Effector memory CD4-positive, alpha-beta T cell (primary cell): ENCODE data around the gene CORO2A.
A peak's percentile ranks its signal among the peaks of the same experiment; 100 is the strongest.
"Not testable (repeated sequence)": the region's sequence is repeated elsewhere in the genome, so short reads cannot be mapped to it uniquely, and the experiment has no call there.

Experiments
- DNase-seq, 3 donors: peaks; one replicate each; pipeline ENCODE4 v3.0.0-alpha.2; 2020
- H3K27ac ChIP-seq: 2 replicates; pipeline ENCODE4 v1.7.0; 2013; ENCODE audit warnings: mild to moderate bottlenecking, low read length, moderate library complexity; ENCODE audit not compliant: insufficient read depth, poor library complexity, severe bottlenecking
- H3K27me3 ChIP-seq: replicated peaks from 2 replicates; pipeline ENCODE4 v1.7.0; 2013; ENCODE audit warnings: mild to moderate bottlenecking, low read length; ENCODE audit not compliant: insufficient read depth, control insufficient read depth, poor library complexity, severe bottlenecking
- H3K36me3 ChIP-seq: 2 replicates; pipeline ENCODE4 v1.7.0; 2013; ENCODE audit warnings: mild to moderate bottlenecking, low read length, moderate library complexity; ENCODE audit not compliant: control insufficient read depth, insufficient read depth
- H3K4me1 ChIP-seq: 2 replicates; pipeline ENCODE4 v1.7.0; 2013; ENCODE audit warnings: low read length, mild to moderate bottlenecking; ENCODE audit not compliant: control insufficient read depth, insufficient read depth, poor library complexity, severe bottlenecking
- H3K4me3 ChIP-seq: 2 replicates; pipeline ENCODE4 v1.7.0; 2013; ENCODE audit warnings: low read length, low read depth, mild to moderate bottlenecking; ENCODE audit not compliant: insufficient read depth, poor library complexity, severe bottlenecking
- H3K9me3 ChIP-seq: 2 replicates; pipeline ENCODE4 v1.7.0; 2013; ENCODE audit warnings: mild to moderate bottlenecking, low read length, moderate library complexity; ENCODE audit not compliant: control insufficient read depth

CORO2A gene

DNA sequence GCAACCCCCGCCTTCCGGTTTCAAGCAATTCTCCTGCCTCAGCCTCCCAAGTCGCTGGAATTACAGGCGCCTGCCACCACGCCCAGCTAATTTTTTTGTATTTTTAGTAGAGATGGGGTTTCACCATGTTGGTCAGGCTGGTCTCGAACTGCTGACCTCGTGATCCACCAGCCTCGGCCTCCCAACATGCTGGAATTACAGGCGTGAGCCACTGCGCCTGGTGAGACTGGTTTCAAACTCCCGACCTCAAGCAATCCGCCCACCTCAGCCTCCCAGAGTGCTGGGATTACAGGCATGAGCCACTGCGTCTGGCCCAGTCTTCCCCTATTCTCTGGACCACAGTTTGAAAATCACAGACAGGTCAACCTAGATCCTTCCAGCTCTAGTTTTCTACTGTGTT lies 68.3 kb downstream of the CORO2A start:
- not testable (repeated sequence) for H3K27ac ChIP-seq, DNase-seq, H3K27me3 ChIP-seq, H3K9me3 ChIP-seq, H3K4me3 ChIP-seq
- Histone ChIP-seq H3K36me3 (peaks cover 19% of the 10 kb centered on the region), H3K4me1 (peaks cover 26% of the 10 kb centered on the region)

DNA sequence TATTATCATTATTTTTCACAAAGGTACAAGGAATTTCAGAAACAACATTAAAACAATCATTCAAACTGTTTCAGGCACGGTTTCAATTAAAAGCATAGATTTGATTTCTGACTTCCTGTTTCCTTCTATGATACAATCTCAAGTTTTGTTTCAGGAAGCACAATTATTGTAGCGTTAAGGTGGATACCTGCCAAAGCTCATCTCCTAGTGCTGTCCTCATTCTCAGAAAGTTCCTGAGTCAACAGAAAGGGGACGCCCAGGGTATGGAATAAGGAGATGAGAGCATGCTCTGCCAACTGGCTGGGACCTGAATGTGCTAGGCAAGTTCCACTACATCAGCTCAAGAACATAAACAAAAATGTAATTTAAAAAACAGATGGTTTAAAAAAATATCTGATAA lies 71.4 kb downstream of the CORO2A start:
- H3K27ac ChIP-seq, result peak overlapping the region; percentile 49
- peak overlapping the region; percentile 4 for H3K4me3 ChIP-seq
- DNase-seq, result no peak
- peaks cover 13% of the 10 kb centered on the region for H3K36me3 ChIP-seq
- peaks cover 38% of the 10 kb centered on the region for H3K4me1 ChIP-seq
- H3K9me3 ChIP-seq, result no peaks in the 10 kb centered on the region
- H3K27me3 ChIP-seq, result no peaks in the 10 kb centered on the region

DNA sequence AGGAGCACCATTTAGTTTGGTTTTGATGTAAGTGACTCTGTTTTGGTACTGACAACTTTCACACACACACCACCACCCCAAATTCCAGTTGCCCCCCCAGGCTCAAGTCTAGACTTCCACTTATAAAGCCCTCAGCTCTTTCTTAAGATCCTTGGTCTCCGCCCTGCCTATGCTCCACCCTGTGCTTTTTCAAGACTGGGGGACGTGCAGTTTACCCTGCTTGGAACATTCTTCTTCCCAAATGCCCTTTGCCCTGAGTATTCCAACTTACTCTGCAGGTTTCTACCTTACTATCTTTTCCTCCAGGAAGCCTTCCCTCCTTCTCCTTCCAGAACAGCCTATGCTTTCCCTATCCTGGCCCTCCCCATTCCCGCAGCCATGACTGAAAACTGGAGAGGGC lies 72.0 kb downstream of the CORO2A start:
- DNase-seq, result no peak
- H3K27me3 ChIP-seq, result no peaks in the 10 kb centered on the region
- peak overlapping the region; percentile 4 for H3K4me3 ChIP-seq
- H3K27ac ChIP-seq, result peak overlapping the region; percentile 49
- H3K9me3 ChIP-seq, result no peaks in the 10 kb centered on the region
- H3K36me3 ChIP-seq, result peaks cover 13% of the 10 kb centered on the region
- H3K4me1 ChIP-seq, result peaks cover 38% of the 10 kb centered on the region

DNA sequence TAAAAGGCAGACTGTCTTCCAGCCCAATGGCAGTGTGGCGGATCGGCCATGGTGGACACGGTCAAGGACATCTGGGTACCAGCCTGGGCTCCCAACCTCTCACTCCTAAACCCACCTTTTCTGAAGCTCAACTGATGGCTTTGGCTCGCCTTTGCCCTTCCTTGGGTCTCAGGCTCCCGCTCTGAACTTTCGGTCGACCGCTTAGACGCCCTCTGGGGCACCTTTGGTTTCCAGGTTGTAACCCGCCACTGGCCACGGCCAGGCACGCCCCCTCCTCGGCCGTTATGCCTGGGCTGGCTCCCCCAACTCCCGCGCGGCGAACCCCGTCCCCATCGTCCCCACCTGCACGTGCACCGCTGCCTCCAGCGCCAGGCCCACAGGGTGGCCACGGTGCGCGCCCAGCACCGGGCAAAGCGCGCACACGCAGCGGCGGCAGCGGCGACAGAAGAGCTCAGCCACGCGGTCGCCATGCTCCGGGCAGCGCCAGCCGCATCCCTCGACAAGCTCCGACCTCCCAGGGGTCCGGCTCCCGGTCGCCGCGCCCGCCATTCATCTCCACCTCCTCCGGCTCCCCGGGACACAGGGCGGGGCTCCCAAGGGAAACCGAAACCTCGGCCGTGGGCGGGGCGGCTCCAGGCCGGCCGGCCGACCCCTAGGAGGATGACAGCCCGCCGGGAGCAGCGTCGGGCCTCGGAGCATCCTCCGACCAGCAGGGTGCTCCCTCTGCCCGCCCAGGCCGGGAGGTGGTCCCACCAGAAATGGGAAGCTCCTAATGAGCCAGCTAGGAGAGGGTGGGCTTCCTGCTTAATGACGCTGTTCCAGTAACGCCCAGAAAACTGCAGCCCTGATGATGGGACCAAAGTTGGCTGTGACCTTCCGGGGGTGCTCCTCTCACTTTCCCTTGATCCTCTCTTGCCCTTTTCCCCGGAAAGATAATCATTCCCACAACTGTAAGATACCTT lies 73.5 kb downstream of the CORO2A start, which contains the start of gene TRIM14:
TSS of gene TRIM14 (minus strand) at position 583 of the 962 bp plus-strand sequence. CDS start at position 549, 34 bp downstream.
- peak; percentile 30 to 61 (median 41) for DNase-seq
- Histone ChIP-seq H3K4me3 (peak within 1 kb of the TSS; percentile 82), H3K36me3 (no peaks in the 10 kb centered on the region), H3K27ac (peak within 1 kb of the TSS; percentile 89), H3K9me3 (no peaks in the 10 kb centered on the region), H3K27me3 (no peaks in the 10 kb centered on the region), H3K4me1 (peaks cover 38% of the 10 kb centered on the region)

DNA sequence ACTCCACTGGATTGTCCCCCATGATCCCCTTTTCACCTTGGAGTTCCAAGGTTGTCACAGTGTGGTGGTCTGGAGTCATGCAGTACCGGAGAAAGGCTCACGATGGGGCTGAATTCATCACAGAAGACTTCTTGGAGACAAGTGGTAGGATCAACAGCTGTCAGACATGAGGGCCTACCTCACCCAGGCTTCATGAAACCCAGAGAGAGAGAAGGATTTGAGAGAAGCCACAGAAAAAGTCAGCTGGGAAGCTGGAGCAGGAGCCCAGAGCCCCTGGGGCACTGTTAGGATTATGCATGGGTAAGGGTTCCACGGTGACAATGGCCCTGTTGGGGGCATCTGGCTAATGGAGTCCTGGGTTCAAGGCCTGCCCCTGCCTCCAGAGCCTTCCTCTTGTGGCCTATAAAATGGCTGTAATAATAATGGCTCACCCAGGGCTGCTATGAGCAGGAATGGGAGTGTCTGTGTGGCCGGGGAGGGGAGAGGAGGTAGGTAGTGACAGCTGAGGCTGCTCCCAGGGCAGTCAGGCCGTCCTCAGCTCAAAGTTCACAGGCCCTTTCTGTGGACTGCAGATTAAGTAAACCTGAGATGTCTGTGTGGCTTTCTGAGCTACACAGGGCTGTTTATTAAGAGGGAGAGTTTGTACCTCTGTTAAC lies 74.3 kb downstream of the CORO2A start:
- no peaks in the 10 kb centered on the region for H3K36me3 ChIP-seq
- DNase-seq, result peak in 1 of 3 donors; percentile 33
- no peaks in the 10 kb centered on the region for H3K27me3 ChIP-seq
- H3K4me3 ChIP-seq, result peak overlapping the region; percentile 82
- peak overlapping the region; percentile 89 for H3K27ac ChIP-seq
- H3K9me3 ChIP-seq, result no peaks in the 10 kb centered on the region
- peaks cover 38% of the 10 kb centered on the region for H3K4me1 ChIP-seq

DNA sequence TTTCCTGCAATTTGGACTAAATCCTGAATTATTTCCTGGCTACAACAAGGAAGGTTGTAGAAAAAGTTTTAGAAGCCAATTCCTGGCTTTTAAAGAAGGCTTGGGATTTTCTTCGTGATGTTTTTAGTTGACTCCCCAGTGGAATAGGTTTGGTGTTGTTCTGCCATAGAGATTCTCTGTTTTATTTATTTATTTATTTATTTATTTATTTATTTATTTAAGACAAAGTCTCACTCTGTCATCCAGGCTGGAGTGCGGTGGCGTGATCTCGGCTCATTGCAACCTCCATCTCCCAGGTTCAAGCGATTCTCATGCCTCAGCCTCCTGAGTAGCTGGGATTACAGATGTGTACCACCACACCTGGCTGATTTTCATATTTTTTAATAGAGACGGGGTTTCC lies 75.3 kb downstream of the CORO2A start:
- H3K9me3 ChIP-seq, H3K27ac ChIP-seq, H3K4me3 ChIP-seq, DNase-seq, H3K36me3 ChIP-seq, H3K27me3 ChIP-seq: not testable (repeated sequence)
- H3K4me1 ChIP-seq, result peaks cover 33% of the 10 kb centered on the region

DNA sequence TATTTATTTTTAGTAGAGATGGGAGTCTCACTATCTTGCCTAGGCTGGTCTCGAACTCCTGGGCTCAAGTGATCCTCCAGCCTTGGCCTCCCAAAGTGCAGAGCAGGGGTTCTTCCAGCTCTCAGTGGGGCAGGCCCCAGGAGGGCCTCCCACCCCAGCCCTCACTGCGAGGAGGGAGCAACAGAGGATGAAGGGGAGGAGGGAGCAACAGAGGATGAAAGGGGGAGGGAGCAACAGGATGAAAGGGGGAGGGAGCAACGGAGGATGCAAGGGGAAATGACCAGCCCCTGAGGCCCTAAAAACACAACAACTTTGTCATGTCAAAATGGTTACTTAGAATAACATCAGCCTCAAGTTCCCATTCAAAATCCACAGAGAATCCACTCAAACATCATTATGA lies 83.4 kb downstream of the CORO2A start:
- Histone ChIP-seq H3K4me1 (peaks cover 42% of the 10 kb centered on the region), H3K27me3 (no peaks in the 10 kb centered on the region), H3K4me3 (no peak overlapping the region), H3K27ac (peak overlapping the region; percentile 74), H3K9me3 (no peaks in the 10 kb centered on the region), H3K36me3 (no peaks in the 10 kb centered on the region)
- no peak for DNase-seq

DNA sequence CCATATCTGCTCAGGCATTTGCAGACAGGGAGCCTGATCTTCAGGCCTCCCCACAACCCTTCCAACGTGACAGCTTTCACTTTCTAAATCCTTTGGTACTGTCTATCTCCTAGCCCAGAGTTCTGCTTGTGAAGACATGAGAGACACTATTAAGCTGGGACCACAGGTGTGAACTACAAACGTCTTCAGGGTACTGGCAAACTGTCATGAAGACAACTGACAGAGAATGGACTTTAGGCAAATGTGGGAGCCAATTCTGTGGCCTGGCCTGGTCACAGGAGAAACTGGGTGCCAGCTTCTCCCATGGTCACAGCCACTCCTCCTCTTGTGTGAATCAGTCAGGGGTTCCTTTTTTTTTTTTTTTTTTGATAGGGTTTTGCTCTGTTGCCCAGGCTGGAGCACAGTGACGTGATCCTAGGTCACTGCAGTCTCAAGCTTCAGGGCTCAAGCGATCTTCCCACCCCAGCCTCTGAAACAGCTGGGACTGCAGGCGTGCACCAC lies 83.9 kb downstream of the CORO2A start:
- H3K4me1 ChIP-seq, result peaks cover 46% of the 10 kb centered on the region
- H3K27ac ChIP-seq, result peak overlapping the region; percentile 74
- H3K4me3 ChIP-seq, result no peak overlapping the region

DNA sequence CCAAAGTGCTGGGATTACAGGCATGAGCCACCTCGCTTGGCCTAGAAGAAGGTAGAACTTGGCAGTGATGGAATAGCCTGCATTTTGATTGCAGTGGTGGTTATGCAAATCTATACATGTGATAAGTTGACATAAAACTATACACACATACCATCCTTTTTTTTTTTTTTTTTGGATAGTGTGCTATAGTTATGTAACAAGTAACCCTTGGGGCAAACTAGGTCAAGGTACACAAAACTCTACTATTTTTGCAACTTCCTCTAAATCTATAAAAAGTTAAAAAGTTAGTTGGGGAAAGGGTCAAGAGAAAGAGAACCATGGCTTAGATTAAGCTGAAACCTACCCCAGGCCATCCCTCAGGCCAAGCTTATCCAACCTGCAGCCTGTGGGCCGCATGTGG lies 84.5 kb downstream of the CORO2A start:
- H3K4me1 ChIP-seq, result peaks cover 52% of the 10 kb centered on the region
- H3K27ac ChIP-seq, result peak overlapping the region; percentile 74
- DNase-seq, result no peak
- H3K9me3 ChIP-seq, result no peaks in the 10 kb centered on the region
- H3K4me3 ChIP-seq, result no peak overlapping the region
- no peaks in the 10 kb centered on the region for H3K36me3 ChIP-seq
- no peaks in the 10 kb centered on the region for H3K27me3 ChIP-seq

More for the DNA sequence above, 83.9 kb downstream of the CORO2A start:
- Histone ChIP-seq H3K27me3 (no peaks in the 10 kb centered on the region), H3K9me3 (no peaks in the 10 kb centered on the region), H3K36me3 (no peaks in the 10 kb centered on the region)
- peak in 1 of 3 donors; percentile 19 for DNase-seq

DNA sequence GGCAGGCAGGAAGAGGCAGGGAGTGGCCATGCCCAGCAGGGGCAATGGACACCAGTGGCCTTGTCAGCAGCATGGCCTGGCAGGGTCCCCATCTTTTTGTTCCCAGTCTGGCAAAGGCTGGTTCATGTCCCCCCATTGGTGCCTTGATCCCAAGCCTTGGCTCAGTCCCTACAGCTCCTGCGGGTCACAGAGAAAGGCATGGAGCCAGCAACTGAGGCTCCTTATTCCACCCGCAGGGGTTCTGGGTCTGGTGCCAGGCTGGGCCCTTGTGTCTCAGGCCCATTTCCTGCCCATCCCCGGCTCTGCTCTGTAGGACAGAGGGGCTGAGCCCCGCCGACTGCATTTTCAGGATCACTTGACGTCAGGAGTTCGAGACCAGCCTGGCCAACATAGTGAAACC lies 87.4 kb downstream of the CORO2A start:
- no peaks in the 10 kb centered on the region for H3K36me3 ChIP-seq
- no peak for DNase-seq
- no peak overlapping the region for H3K4me3 ChIP-seq
- H3K27ac ChIP-seq, result peak overlapping the region; percentile 59
- no peaks in the 10 kb centered on the region for H3K9me3 ChIP-seq
- no peaks in the 10 kb centered on the region for H3K27me3 ChIP-seq
- H3K4me1 ChIP-seq, result peaks cover 70% of the 10 kb centered on the region
